Activated T-cell treated with anti-CD3 and anti-CD28 coated beads, Interleukin-2, amount 50 U/mL, for 1 hour (primary cell): ENCODE data around the gene CNGB1.
"Not testable (repeated sequence)": the region's sequence is repeated elsewhere in the genome, so short reads cannot be mapped to it uniquely, and the experiment has no call there.

Experiments used
- DNase-seq: peaks from one replicate; pipeline ENCODE4 v3.0.0-alpha.2; 2020

CNGB1 gene

DNA sequence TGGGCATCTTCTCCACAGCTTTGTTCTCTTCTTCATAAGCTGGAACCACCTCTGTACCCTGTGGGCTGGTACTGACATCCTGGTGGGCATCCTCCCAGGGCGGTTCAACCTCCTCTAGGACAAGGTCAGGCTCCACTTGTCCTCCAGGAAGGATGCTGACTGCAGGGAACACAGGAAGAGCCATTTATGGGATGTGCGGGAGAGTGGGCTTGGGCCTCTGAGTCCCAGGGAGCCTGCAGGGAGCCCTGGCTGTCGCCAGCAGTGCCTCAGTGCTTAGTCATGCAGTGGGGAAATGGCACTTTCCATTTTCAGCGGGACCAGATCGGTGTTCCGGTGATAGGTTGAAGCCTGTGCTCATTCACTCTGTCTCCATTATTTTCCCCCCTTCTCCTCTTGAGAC is 20.5 kb downstream of the CNGB1 start:
- DNase-seq: no peak

DNA sequence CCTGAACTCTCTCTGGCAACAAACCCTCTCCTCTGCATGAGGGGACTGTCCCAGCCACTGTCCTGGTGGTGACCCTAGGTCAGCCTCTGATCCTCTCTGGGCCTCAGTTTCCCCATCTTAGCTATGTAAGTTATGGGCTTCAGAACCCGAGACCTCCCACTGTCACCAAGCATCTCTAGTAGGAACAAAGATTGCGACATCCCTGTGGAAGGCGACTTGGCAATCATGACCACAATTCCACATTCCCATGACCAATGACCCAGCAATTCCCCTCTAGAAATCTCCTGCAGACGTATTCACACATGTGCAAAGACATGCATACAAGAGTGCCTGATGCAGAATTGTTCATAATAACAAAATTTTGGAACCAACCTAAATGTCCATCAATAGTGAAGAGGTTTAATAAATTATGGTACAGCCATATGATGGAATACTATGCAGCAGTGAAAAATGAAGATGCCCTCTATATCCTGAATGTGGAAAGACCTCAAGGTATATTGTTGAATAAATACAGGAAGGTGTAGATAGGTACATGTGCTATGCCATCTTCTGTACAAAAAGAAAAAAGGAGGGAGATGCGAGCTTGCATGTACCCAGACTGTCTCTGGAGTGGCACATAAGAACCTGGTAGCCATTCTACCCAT is 21.2 kb downstream of the CNGB1 start:
- no peak for DNase-seq

GRCh38 chr16:57949013-57949412 is 21.9 kb downstream of the CNGB1 start:
- DNase-seq: no peak

DNA sequence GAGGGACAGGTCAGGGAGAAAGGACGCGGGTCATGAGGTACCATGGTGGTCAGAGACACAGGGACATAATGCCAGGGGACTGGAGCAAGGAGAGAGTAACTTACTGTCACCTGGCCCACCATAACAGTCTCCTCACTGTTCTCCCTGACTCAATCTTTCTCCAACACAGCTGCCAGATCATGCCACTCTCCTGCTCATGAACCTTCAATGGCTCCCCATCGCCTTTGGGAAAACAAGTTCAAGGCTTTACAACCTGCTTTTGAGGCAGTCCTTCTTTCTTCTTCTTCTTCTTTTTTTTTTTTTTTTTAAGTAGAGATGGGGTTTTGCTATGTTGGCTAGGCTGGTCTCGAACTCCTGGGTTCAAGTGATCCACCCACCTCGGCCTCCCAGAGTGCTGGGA is 22.9 kb downstream of the CNGB1 start:
- no peak for DNase-seq

DNA sequence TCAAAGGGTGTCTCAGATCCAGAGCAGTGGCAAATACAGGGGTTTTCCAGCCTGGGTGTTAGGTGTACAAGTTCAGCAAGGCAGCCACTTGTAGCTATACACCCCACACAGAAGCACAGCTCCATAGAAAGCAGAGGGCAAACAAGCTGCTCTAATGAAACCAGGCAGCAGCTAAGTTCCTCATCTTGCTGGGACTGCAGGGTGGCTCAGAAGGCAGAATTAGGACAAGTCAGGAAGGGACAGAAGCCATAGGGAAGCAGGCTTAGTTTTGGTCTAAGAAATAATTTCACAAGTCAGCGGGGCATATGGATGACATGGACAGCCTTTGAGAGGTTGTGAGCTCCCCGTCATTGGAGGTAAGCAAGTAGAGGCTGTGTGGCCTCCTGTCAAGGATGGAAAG is 23.7 kb downstream of the CNGB1 start:
- DNase-seq: no peak

GRCh38 chr16:57946181-57946801 is 24.6 kb downstream of the CNGB1 start:
- no peak for DNase-seq

DNA sequence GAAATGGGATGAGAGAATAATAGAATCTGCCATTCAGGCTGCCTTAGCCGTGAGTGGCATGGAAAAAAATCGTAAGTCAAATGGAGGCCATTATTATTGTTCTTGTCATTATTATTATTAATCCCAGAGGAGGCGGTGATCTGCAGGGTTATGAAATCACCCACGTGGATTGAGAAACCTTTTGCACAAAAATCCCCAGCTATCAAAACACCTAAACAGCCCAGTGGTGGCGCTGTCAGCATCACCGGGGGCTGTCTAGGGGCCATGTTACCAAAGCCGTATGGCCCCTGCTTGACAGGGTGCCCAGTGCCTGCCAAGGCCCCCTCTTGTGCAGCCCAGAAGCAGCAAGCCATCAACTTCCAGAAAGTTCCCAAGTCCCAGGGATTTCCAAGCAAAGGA is 25.2 kb downstream of the CNGB1 start:
- no peak for DNase-seq

DNA sequence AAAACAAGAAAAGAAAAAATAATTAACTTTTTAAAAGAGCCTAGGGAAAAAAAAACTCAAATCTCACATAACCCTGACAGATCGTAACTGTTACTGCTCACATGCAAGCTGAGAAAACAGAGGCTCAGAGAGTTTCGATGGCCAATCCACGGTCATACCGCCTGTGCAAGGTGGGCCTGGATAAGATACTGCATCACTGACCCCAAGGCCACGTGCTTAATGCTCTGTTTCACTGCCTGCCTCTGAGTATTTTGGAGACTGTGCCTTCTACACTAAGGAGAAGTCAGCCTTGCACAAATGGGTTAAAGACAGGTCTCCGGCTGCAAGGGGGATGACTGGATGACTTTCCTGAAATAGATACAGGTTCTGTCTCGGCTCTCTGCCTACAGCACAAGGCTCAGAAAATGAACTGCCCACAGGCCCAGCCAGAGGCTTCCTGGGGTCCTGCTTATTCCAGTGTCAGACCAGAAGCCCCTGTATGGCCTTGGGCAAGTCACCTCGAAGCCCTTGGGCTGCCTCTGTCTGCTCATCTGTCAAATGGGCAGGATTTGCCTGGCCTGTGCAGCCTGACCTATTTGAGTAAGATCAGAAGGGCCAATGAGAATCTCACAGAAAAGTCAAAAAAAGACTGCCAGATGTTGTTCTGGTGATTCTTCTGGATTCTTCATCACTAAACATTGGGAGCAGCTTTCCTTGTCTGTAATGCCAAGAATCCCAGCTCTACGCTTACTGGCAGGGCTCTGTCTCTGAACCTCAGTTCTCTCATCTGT is 25.8 kb downstream of the CNGB1 start:
- DNase-seq: no peak

GRCh38 chr16:57943381-57943780 is 27.5 kb downstream of the CNGB1 start:
- DNase-seq: not testable (repeated sequence)

DNA sequence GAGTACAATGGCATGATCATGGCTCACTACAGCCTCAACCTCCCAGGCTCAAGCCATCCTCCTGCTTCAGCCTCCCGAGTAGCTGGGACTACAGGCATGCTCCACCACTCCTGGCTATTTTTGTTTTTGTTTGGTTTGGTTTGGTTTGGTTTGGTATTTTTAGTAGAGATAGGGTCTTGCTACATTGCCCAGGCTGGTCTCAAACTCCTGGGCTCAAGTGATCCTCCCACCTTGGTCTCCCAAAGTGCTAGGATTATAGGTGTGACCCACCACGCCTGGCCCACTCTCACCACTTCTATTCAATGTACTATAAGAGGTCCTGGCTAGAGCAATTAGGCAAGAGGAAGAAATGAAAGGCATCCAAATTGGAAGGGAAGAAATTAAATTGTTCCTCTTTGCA is 29.0 kb downstream of the CNGB1 start:
- DNase-seq: not testable (repeated sequence)

DNA sequence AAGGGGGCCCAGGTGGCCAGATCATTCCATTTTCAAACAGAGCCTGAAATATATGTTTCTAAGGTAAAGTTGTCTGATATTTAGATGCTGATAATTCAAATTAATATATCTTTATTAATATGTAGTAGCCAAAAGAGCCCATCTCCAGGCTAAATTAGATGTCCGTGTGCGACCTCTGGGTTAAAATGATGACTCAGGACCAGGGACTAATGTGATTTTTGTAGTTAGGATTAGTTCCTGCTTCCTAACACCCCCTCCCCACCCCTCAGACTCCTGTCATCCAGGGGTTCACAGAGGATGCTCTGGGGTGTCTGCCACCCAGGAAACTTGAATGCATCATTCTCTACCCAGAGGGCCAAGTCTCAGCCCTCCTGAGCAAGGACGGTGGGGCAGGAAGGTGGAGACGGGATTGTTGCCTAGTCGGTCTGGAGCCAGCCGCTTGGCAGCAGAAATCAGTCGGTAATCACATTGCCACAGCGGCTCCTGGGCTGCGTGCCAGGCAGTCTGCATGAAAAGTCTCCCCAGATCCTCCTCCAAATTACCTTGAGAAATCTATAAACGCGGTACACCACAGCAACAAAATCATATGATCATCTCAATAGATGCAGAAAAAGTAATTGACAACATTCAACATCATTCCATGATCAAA is 29.8 kb downstream of the CNGB1 start:
- no peak for DNase-seq

DNA sequence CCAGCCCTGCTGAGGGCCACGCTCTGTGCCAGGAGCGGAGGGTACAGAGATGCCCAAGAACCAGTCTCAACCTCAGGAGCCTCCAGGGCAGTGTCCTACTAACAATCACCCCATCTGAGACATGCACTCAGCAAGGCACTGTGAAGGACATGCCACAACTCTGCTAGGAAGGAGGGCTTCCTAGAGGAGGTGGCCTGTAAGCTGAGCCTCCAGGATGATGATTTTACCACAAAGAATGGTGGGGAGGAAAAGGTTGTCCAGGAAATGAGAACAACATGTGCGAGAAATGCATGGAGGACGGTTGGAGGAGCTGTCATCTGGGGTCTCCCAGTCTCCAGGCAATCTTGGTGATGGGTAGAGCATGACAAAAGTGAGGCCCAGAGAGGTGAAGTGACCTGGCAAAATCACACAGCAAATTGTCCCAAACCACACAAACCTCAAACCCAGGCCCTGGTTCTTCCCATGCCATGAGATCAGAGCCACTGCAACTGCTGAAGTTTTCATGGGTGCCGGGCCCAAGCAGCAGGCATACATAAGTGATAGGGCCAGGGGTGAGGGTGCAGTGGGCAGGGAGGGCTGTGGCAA is 30.5 kb downstream of the CNGB1 start:
- DNase-seq: no peak

GRCh38 chr16:57939872-57940224 is 31.1 kb downstream of the CNGB1 start:
- DNase-seq: no peak

DNA sequence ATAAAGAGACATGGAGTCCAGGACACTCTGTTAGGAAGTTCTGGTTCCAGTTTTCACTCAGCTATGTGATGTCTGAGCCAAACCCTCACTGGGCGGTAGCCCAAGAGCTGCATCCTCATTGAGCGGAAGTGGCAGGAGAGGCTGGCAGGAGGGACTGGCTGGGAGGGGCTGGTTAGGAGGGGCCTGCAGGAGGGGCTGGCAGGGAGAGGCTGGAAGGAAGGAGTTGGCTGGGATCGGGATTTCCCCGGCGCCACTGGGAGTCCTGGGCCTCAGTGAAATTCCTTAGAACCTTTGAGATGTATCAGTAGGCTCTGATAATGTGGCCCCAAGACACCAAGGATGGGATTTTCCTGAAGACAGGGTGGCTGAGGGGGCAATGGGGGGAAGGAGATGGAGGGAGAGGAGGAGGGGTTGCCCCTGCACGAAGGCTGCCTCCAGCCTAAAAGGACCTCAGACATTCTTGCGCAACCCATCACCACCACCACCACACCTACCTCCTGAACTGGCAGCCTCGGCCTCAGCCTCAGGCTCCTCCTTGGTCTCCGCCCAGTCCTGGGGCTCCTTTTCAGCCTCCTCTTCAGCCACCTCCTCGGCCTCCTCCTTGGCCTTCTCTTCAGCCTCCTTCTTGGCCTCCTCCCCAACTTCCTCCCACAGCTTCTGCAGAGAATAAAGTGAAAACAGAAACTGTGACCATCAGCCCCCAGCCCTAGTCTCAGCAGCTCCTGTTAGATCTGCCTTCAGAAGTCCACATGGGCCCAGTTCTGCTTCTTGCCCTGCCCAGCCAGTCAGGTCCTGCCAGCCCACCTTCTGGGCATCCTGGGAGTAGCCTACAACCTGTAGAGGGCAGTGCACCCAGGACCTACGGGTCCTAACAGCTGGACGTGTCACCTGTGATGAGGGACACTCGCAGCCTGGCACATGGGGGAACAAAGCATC is 31.7 kb downstream of the CNGB1 start:
- DNase-seq: no peak

DNA sequence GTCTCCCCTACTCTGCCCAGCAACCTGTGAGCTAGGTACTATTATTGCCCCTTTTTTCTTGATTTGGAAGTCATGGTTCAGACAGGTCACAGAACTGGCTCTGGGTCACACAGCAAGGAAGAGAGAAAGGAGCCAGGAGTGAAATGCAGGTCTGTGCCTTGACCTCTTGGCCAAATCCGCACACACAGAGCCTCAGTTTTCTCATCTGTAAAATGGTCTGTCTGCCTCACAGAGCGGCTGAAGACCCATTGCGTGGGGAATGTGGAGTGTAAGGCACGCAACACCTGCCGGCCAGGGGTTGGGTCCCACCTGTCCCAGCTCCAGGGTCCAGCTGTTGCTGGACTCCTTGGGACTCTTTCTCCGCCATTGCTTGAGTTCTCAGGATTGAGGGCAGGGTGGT is 32.4 kb downstream of the CNGB1 start:
- DNase-seq: no peak

- DNase-seq: no peak
Measured at GRCh38 chr16:57937861-57938260, 33.1 kb downstream of the CNGB1 start.

DNA sequence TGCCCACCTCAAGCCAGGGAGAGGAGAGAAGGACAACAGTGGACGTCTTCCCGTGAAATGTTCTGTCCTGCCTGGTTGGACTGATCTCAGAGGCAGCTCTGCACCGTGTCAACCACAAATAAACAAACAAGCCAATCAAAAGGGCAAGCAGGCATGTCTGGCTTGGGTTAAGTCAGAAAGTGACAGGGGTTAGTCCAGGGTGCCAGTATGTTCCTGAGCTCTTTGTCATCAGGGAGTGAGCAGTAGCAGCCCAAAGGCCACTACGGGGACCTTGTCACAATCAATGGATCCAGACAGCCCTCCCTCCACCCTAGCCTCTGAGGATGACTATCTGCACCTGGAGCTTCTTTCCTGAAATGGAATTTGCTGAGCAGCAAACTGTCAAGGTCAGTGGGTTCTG is 35.0 kb downstream of the CNGB1 start:
- DNase-seq: no peak

GRCh38 chr16:57930533-57930932 is 40.4 kb downstream of the CNGB1 start:
- DNase-seq: no peak

DNA sequence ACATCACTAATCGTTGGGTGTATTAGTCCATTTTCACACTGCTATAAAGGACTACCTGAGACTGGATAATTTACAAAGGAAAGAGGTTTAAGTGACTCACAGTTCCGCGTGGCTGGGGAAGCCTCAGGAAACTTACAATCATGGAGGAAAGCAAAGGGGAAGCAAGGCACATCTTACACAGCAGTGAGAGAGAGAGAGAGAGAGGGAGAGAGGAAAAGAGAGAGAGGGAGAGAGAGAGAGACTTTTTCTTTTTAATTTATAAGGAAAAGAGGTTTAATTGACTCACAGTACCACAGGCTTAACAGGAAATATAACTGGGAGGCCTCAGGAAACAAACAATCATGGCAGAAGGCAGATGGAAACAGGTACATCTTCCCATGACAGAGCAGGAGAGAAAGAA is 41.7 kb downstream of the CNGB1 start:
- no peak for DNase-seq

DNA sequence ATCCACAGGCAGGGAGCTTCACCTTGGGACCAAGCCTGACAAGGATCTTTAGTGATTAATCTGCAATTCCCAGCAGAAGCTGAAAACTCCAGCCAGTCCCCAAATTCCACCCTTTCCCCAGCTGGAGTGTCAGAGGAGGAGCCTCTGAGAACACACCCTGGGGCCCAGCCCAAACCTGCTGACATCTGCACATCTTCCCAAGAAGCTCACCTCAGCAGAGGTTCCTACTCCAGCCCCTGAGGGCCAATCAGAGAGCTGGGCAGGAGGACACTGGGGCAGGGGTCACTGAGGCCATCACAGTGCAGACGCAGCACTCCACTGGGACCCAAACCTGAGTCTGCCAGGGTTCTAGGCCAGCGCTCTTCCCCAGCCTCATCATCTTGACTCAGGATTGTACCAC is 44.9 kb downstream of the CNGB1 start:
- no peak for DNase-seq

- DNase-seq: no peak
Measured at GRCh38 chr16:57925310-57925709, 45.6 kb downstream of the CNGB1 start.

DNA sequence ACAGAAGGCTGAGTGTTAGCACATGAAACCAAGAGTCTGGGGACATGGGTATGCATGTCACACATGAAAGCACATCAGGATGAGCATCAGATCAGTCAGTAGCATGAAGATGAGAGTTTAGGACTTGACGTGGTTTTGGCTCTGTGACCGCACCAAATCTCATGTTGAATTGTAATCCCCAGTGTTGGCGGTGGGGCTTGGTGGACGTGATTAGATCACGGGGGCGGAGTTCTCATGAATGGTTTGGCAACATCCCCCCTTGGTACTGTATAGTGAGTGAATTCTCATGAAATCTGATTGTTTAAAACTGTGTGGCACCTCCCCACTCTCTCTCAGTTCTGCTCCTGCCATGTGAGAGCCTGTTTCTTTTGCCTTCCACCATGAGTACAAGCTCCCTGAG is 46.4 kb downstream of the CNGB1 start:
- no peak for DNase-seq
